Heart right ventricle (tissue), 16 donors: ENCODE data around the gene TNS3. TPM values are rescaled to one million over a fixed set of nuclear protein-coding genes. Genes with fewer than 3 reads are reported as not detected.
A peak's percentile ranks its signal among the peaks of the same experiment; 100 is the strongest.

Source experiments
- ATAC-seq, 8 donors: fragments of 200-7000 bp; cut with Tn5 transposase; one replicate each; pipeline ENCODE4 v1.9.1; 2020; ENCODE audit warnings: mild to moderate bottlenecking in 8 of 8, moderate library complexity in 8 of 8, moderate number of reproducible peaks in 1 of 8
- DNase-seq, 2 donors: peaks; one replicate each; pipeline ENCODE4 v3.0.0-alpha.2; 2020
- H3K27ac ChIP-seq, 10 donors: fragments of 200-600 bp; sonication (generic) in 2 of 10; one replicate each; pipeline versions ENCODE4 v1.5.0 to v1.8.0; 2020 to 2022; ENCODE audit warnings: mild to moderate bottlenecking in 3 of 10
- H3K27me3 ChIP-seq, 7 donors: fragments of 200-600 bp; one replicate each; pipeline ENCODE4 v1.8.0; 2021 to 2022; ENCODE audit warnings: mild to moderate bottlenecking in 2 of 7
- H3K36me3 ChIP-seq, 9 donors: fragments of 200-600 bp; sonication (generic) in 1 of 9; one replicate each; pipeline versions ENCODE4 v1.5.0 to v1.8.0; 2020 to 2022; ENCODE audit warnings: mild to moderate bottlenecking in 2 of 9
- H3K4me1 ChIP-seq, 9 donors: fragments of 200-600 bp; sonication (generic) in 1 of 9; one replicate each; pipeline versions ENCODE4 v1.5.0 to v1.8.0; 2020 to 2022; ENCODE audit warnings: mild to moderate bottlenecking in 4 of 9
- H3K4me3 ChIP-seq, 10 donors: fragments of 200-600 bp; sonication (generic) in 2 of 10; one replicate each; pipeline versions ENCODE4 v1.5.0 to v1.8.0; 2020 to 2022; ENCODE audit warnings: mild to moderate bottlenecking in 7 of 10, moderate library complexity in 2 of 10
- H3K9me3 ChIP-seq, 11 donors: fragments of 200-600 bp in 10 of 11; sonication (generic) in 2 of 11; one replicate each; pipeline versions ENCODE4 v1.5.0 to v1.8.0; 2013 to 2022; ENCODE audit warnings: mild to moderate bottlenecking in 2 of 11, control low read depth in 1 of 11, moderate library complexity in 1 of 11
- WGBS, 2 donors: extraction: QIAGEN DNeasy Blood & Tissue Kit; methylation state at CpG; one replicate each; pipeline ENCODE4 v1.1.7; 2013; ENCODE audit warnings: inconsistent platforms in 1 of 2; 5-methylcytosine and 5-hydroxymethylcytosine counted together
- intact Hi-C, 10 donors: fragments of 100-400 bp; cut with DNase I; formaldehyde crosslinking; loops; one replicate each; pipeline versions ENCODE4 v1.11.1 to v1.14.2; 2022
- polyA plus RNA-seq, 2 donors: library from polyadenylated mRNA; stranded (reverse); fragments of 200-250 nt; gene quantifications; one replicate each; pipeline ENCODE4 v1.2.3, GENCODE V29; 2013
- total RNA-seq, 10 donors: library from RNA; stranded (reverse); fragmentation: NEBNext Ultra II Directional in 3 of 10; extraction: Animal tissue kit (Norgen Biotek cat#: 25700) in 3 of 10; gene quantifications; one replicate each; pipeline versions ENCODE4 v1.2.1 to v1.2.4, GENCODE V29; 2021 to 2023
- TF ChIP-seq, protein P1 (sequence below), 9 donors: fragments of 200-600 bp; sonication (generic) in 2 of 9; IDR thresholded peaks; one replicate each; pipeline versions ENCODE4 v1.5.0 to v1.8.0; 2021 to 2022; ENCODE audit warnings: antibody characterized with exemption in 9 of 9, mild to moderate bottlenecking in 5 of 9, moderate library complexity in 1 of 9
- donor health status: Arrhythmogenic right ventricular cardiomyopathy.
- donor health status: ischemic (EF 13 %, LVEDD 7.1; RV severe dilation, severe dysfunction).
- donor health status: healthy with polysubstance abuse.
- donor health status: DM: no; HTN: yes; CAD: no.
- donor health status: DM: no; HTN: no; CAD: no.
- donor health status: ischemic (EF 25% LVEDD 6.9; RV normal size, moderate dysfunction).
- donor health status: ischemic (EF 25% LVEDD 5.7; RV mildly dilated, moderate dysfunction).
- donor health status: healthy.
- donor health status: DM: yes; HTN: yes; CAD: no.
- donor health status: Ischemic cardiomyopathy.
- donor health status: ischemic (EF 35%, LVEDD 5.7; RV mildly dilated, moderate dysfunction).
- donor health status: nonischemic (EF 11% LVEDD 7.7; RV severe dilation, severe dysfunction).
- donor health status: DM: yes; HTN: yes; CAD: no.
- donor health status: PGD.
- donor health status: ischemic (EF 29% LVEDD 5.4; RV normal size, mild dysfunction).
- donor health status: nonischemic (EF 23%, LVEDD 6.1; RV moderate dilation, normal function).

Gene TNS3
- total and polyA plus RNA-seq, 12 donors: 6.7 to 74.2 (median 34.0) TPM

DNA sequence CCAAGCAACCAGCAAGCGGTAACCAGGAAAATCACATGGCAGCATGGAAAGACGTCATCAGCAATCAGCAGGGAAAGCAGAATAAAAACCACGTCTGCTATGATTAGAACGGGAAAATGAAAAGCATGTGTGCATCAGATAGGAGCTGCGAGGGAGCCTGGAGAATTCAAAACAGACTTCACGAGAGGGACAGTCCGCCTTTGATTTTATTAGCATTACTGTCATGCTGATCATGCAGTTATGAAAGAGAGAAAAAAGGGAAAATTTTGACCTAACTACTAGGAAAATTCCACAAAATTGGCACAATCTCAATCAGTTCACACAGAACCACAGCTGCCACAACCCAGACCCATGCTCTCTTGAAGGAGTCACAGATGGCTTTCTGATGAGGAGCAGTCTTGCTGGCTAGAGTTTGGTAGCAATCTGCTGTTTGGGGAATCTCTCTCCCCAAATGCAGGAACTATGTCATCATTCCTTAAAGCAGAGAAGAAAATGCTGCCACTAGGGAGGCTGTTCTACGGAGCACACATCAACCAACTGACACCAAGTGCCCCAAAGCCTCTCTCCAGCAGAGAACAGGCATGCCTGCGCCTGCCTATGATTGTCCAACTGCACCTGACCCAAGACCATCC, 295.9 kb downstream of the TNS3 start:
- Histone ChIP-seq H3K27ac (peak overlapping the region in 9 of 10 donors; percentile 10 to 69 (median 49)), H3K4me3 (no peak overlapping the region), H3K36me3 (peaks cover 0 to 99% (median 41%) of the 10 kb centered on the region in 9 donors), H3K27me3 (no peaks in the 10 kb centered on the region), H3K9me3 (no peaks in the 10 kb centered on the region), H3K4me1 (peaks cover 0 to 26% (median 18%) of the 10 kb centered on the region in 9 donors)
- TF ChIP-seq, protein P1, sequence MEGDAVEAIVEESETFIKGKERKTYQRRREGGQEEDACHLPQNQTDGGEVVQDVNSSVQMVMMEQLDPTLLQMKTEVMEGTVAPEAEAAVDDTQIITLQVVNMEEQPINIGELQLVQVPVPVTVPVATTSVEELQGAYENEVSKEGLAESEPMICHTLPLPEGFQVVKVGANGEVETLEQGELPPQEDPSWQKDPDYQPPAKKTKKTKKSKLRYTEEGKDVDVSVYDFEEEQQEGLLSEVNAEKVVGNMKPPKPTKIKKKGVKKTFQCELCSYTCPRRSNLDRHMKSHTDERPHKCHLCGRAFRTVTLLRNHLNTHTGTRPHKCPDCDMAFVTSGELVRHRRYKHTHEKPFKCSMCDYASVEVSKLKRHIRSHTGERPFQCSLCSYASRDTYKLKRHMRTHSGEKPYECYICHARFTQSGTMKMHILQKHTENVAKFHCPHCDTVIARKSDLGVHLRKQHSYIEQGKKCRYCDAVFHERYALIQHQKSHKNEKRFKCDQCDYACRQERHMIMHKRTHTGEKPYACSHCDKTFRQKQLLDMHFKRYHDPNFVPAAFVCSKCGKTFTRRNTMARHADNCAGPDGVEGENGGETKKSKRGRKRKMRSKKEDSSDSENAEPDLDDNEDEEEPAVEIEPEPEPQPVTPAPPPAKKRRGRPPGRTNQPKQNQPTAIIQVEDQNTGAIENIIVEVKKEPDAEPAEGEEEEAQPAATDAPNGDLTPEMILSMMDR (IDR thresholded peaks at IDR 0.05): peak in 4 of 9 donors; percentile 18 to 32 (median 26)
- 51 to 62% methylated on average over 9 of the region's 9 CpGs for WGBS, 2 donors
- DNase-seq: peak in 1 of 2 donors; percentile 22
- intact Hi-C loops: loop anchor here in 3 of 10 donors (5.0 to 10.0 kb wide), 3 partner anchors 51 to 119 kb away; no protein-coding TSS in a partner anchor
- peak; percentile 27 to 75 (median 47) for ATAC-seq

DNA sequence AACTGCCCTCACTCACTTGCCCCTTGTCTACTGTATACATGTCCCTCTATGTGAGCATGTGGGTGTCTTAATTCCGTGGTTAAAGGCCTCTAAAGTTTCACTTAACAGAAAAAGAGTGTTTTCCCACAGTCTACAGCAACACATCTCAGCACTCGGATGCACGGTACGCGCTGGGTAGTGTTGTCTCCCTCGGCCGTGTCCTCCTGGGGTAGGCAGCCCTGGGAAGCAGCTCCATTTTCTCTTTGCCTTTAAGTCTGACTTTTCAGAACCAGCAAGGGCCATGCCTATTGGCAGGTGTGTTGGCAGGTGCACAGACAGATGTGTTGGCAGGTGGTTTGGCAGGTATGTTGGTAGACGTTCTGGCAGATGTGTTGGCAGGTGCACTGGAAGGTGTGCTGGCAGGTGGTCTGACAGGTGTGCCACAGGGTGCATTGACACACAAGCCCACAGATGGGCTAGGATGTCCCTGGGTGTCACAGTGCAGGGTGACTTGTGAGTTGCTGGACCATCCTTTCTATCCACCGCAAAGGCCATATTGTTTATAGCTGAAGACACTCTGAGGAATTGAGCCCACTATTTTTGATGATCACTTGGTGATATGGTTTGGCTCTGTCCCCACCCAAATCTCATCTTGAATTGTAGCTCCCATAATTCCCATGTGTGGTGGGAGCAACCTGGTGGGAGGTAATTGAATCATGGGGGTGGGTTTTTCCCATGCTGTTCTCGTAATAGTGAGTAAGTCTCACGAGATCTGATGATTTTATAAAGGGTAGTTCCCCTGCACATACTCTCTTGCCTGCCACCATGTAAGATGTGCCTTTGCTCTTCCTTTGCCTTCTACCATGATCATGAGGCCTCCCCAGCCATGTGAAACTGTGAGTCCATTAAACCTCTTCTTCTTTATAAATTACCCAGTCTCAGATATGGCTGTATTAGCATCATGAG, 296.9 kb downstream of the TNS3 start:
- Histone ChIP-seq H3K36me3 (peaks cover 0 to 99% (median 38%) of the 10 kb centered on the region in 9 donors), H3K27me3 (no peaks in the 10 kb centered on the region), H3K4me1 (peaks cover 0 to 25% (median 13%) of the 10 kb centered on the region in 9 donors), H3K27ac (peak overlapping the region in 9 of 10 donors; percentile 3 to 69 (median 49)), H3K9me3 (no peaks in the 10 kb centered on the region), H3K4me3 (no peak overlapping the region)
- intact Hi-C loops: loop anchor here in 3 of 10 donors (5.0 to 10.0 kb wide), 3 partner anchors 52 to 120 kb away; no protein-coding TSS in a partner anchor
- ATAC-seq: peak in 1 of 8 donors; percentile 9
- no peak for DNase-seq
- 97 to 98% methylated on average over 11 of the region's 11 CpGs for WGBS, 2 donors
- TF ChIP-seq, protein P1 (IDR thresholded peaks at IDR 0.05): no peak

DNA sequence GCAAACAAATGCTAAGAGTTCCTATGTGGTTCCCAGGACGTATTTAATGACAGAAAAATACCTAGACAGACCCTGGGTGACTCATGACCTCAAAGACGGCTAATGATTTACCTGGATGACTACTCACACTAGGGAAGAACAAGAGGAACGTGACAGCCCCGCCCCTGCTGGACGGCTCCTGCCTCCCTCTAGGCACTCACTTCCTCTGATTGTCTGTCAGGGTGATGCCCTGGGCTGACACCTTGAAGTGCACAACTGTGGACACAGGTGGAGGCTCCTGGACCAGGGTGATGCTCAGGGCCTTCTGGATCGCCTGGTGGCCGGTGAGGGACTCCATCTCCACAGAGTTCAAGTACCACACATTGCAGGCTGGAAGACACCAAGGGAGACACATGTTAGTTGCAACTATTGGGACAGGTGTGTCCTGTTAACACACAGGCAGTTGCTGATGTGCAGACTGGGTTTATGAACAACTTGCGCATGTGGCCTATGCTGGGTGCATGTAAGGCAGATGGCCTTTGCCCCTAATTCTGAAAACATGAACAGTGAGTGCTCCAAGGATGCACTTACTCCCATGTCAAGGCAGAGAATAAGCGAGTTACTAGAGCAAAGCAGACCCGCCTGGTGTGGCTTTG, 298.3 kb downstream of the TNS3 start:
- intact Hi-C loops: loop anchor here in 2 of 10 donors (10.0 kb wide), 2 partner anchors 101 to 121 kb away; no protein-coding TSS in a partner anchor

More for the DNA sequence above, 298.3 kb downstream of the TNS3 start:
- DNase-seq: no peak
- H3K27me3 ChIP-seq: no peaks in the 10 kb centered on the region
- no peak overlapping the region for H3K4me3 ChIP-seq
- no peak overlapping the region for H3K27ac ChIP-seq
- WGBS, 2 donors: 85 to 90% methylated on average over 10 of the region's 10 CpGs
- TF ChIP-seq, protein P1 (IDR thresholded peaks at IDR 0.05): no peak
- H3K4me1 ChIP-seq: peaks cover 0 to 23% (median 13%) of the 10 kb centered on the region in 9 donors
- peaks cover 0 to 99% (median 42%) of the 10 kb centered on the region in 9 donors for H3K36me3 ChIP-seq
- no peaks in the 10 kb centered on the region for H3K9me3 ChIP-seq
- no peak for ATAC-seq
